ENCODE measurements around the gene ADAMTS12.

- TF ChIP-seq CTCF (IDR thresholded peaks at IDR 0.05) (no peak), POLR2A (IDR thresholded peaks at IDR 0.05) (no peak)
Observed at GRCh38 chr5:33857037-33857436, 34.8 kb downstream of the ADAMTS12 start.
